CD1c-positive myeloid dendritic cell (primary cell): ENCODE data around the gene MCOLN1.
A peak's percentile ranks its signal among the peaks of the same experiment; 100 is the strongest.
"Not testable (repeated sequence)": the region's sequence is repeated elsewhere in the genome, so short reads cannot be mapped to it uniquely, and the experiment has no call there.

Experiments
- DNase-seq: peaks from one replicate; pipeline ENCODE4 v3.0.0-alpha.2; 2016; ENCODE audit errors: extremely low spot score

Gene MCOLN1

GRCh38 chr19:7524992-7525739, 2.7 kb downstream of the MCOLN1 start:
- no peak for DNase-seq

- no peak for DNase-seq
Measured at GRCh38 chr19:7526059-7526929, 3.9 kb downstream of the MCOLN1 start.

GRCh38 chr19:7527516-7528191, 5.2 kb downstream of the MCOLN1 start:
- DNase-seq: peak; percentile 46

GRCh38 chr19:7528192-7528519, 5.7 kb downstream of the MCOLN1 start:
- no peak for DNase-seq

- no peak for DNase-seq
Measured at GRCh38 chr19:7528522-7529245, 6.3 kb downstream of the MCOLN1 start.

- no peak for DNase-seq
Measured at GRCh38 chr19:7529246-7529600, 6.8 kb downstream of the MCOLN1 start.

- DNase-seq: no peak
Measured at GRCh38 chr19:7529610-7530490, 7.4 kb downstream of the MCOLN1 start.

GRCh38 chr19:7533281-7533885, 11.0 kb downstream of the MCOLN1 start:
- no peak for DNase-seq

GRCh38 chr19:7533925-7534480, 11.6 kb downstream of the MCOLN1 start:
- peak; percentile 90 for DNase-seq

GRCh38 chr19:7534531-7535046, 12.2 kb downstream of the MCOLN1 start:
- DNase-seq: peak; percentile 54

- peak; percentile 95 for DNase-seq
Measured at GRCh38 chr19:7535047-7535997, 12.9 kb downstream of the MCOLN1 start, which contains the start of gene PNPLA6. Gene PNPLA6, plus strand, starts transcription at chr19:7535717. Its CDS starts 72 bp downstream, at chr19:7535789.

- DNase-seq: peak; percentile 44
Measured at GRCh38 chr19:7535998-7536695, 13.7 kb downstream of the MCOLN1 start.

- DNase-seq: not testable (repeated sequence)
Measured at GRCh38 chr19:7538990-7539389, 16.6 kb downstream of the MCOLN1 start.

GRCh38 chr19:7539827-7540425, 17.5 kb downstream of the MCOLN1 start:
- DNase-seq: no peak

- DNase-seq: no peak
Measured at GRCh38 chr19:7540761-7541474, 18.5 kb downstream of the MCOLN1 start.

- no peak for DNase-seq
Measured at GRCh38 chr19:7541475-7541824, 19.0 kb downstream of the MCOLN1 start.

- DNase-seq: no peak
Measured at GRCh38 chr19:7541828-7542443, 19.5 kb downstream of the MCOLN1 start.
